Adipose tissue (tissue), 3 donors: ENCODE measurements around the gene NBPF1. TPM values are rescaled to one million over a fixed set of nuclear protein-coding genes. Genes with fewer than 3 reads are reported as not detected.
"Not testable (repeated sequence)": the region's sequence is repeated elsewhere in the genome, so short reads cannot be mapped to it uniquely, and the experiment has no call there.

Source experiments
- H3K27ac ChIP-seq: one replicate; pipeline ENCODE4 v1.5.1; 2013; ENCODE audit warnings: low read depth, low read length
- WGBS, 3 donors: extraction: QIAGEN DNeasy Blood & Tissue Kit; methylation state at CpG; one replicate each; pipeline ENCODE4 v1.1.7; 2013; 5-methylcytosine and 5-hydroxymethylcytosine counted together
- polyA plus RNA-seq, 3 donors: library from polyadenylated mRNA; stranded (reverse); fragments of 200-250 nt; gene quantifications; one replicate each; pipeline ENCODE4 v1.2.3, GENCODE V29; 2013
- donor health status: healthy with polysubstance abuse.
- donor health status: Bipolar disorder and iron deficiency.
- donor health status: healthy.

Gene NBPF1
- polyA plus RNA-seq, 3 donors, result 3.5 to 16.1 (median 5.6) TPM

GRCh38 chr1:16611164-16611563 lies 2.2 kb downstream of the NBPF1 start:
- 82 to 91% (median 86%) methylated on average over 4 of the region's 4 CpGs for WGBS, 3 donors
- not testable (repeated sequence) for H3K27ac ChIP-seq

- 94 to 96% (median 95%) methylated on average over 5 of the region's 5 CpGs for WGBS, 3 donors
- not testable (repeated sequence) for H3K27ac ChIP-seq
Observed at GRCh38 chr1:16610553-16610952, 2.8 kb downstream of the NBPF1 start.

GRCh38 chr1:16609761-16610160 lies 3.6 kb downstream of the NBPF1 start:
- not testable (repeated sequence) for H3K27ac ChIP-seq
- 79 to 85% (median 81%) methylated on average over 4 of the region's 4 CpGs for WGBS, 3 donors

- WGBS, 3 donors, result 90 to 94% (median 93%) methylated on average over 9 of the region's 9 CpGs
Observed at GRCh38 chr1:16608838-16609560, 4.4 kb downstream of the NBPF1 start.

GRCh38 chr1:16607853-16608815 lies 5.2 kb downstream of the NBPF1 start:
- not testable (repeated sequence) for H3K27ac ChIP-seq
- 80 to 93% (median 91%) methylated on average over 10 of the region's 10 CpGs for WGBS, 3 donors

More at GRCh38 chr1:16608838-16609560, 4.4 kb downstream of the NBPF1 start:
- no peak overlapping the region for H3K27ac ChIP-seq

GRCh38 chr1:16607433-16607851 lies 5.9 kb downstream of the NBPF1 start:
- no peak overlapping the region for H3K27ac ChIP-seq
- 90 to 92% (median 92%) methylated on average over 2 of the region's 2 CpGs for WGBS, 3 donors

- not testable (repeated sequence) for H3K27ac ChIP-seq
- 82 to 87% (median 85%) methylated on average over 5 of the region's 5 CpGs for WGBS, 3 donors
Observed at GRCh38 chr1:16606666-16607432, 6.5 kb downstream of the NBPF1 start.

GRCh38 chr1:16605532-16606505 lies 7.5 kb downstream of the NBPF1 start:
- no peak overlapping the region for H3K27ac ChIP-seq
- WGBS, 3 donors, result 76 to 87% (median 82%) methylated on average over 12 of the region's 12 CpGs

- no peak overlapping the region for H3K27ac ChIP-seq
- WGBS, 3 donors, result 80 to 83% (median 81%) methylated on average over 1 of the region's 1 CpG
Observed at GRCh38 chr1:16605213-16605525, 8.2 kb downstream of the NBPF1 start.

- not testable (repeated sequence) for H3K27ac ChIP-seq
- 94 to 100% (median 95%) methylated on average over 1 of the region's 2 CpGs for WGBS, 3 donors
Observed at GRCh38 chr1:16604514-16605212, 8.7 kb downstream of the NBPF1 start.

- WGBS, 3 donors, result 95 to 100% methylated on average over 2 of the region's 2 CpGs; no CpG with 5 or more reads in 1 of the 3 donors
- H3K27ac ChIP-seq, result not testable (repeated sequence)
Observed at GRCh38 chr1:16603623-16604022, 9.7 kb downstream of the NBPF1 start.

- WGBS, 3 donors, result 79 to 97% (median 95%) methylated on average over 1 to 2 of the region's 5 CpGs
- not testable (repeated sequence) for H3K27ac ChIP-seq
Observed at GRCh38 chr1:16602336-16603011, 10.9 kb downstream of the NBPF1 start.

GRCh38 chr1:16600855-16601786 lies 12.2 kb downstream of the NBPF1 start:
- not testable (repeated sequence) for H3K27ac ChIP-seq
- WGBS, 3 donors, result 56 to 82% (median 60%) methylated on average over 3 of the region's 7 CpGs

- 95 to 98% (median 96%) methylated on average over 3 of the region's 3 CpGs for WGBS, 3 donors
- H3K27ac ChIP-seq, result not testable (repeated sequence)
Observed at GRCh38 chr1:16599326-16599725, 14.0 kb downstream of the NBPF1 start.

GRCh38 chr1:16595216-16595615 lies 18.1 kb downstream of the NBPF1 start:
- not testable (repeated sequence) for H3K27ac ChIP-seq
- 92 to 100% (median 98%) methylated on average over 1 of the region's 1 CpG for WGBS, 3 donors

GRCh38 chr1:16591845-16592244 lies 21.5 kb downstream of the NBPF1 start:
- 7 to 10% (median 7%) methylated on average over 5 to 6 of the region's 8 CpGs for WGBS, 3 donors

More at GRCh38 chr1:16591845-16592244, 21.5 kb downstream of the NBPF1 start:
- H3K27ac ChIP-seq, result not testable (repeated sequence)
